Neural cell (in vitro differentiated cells): ENCODE data around the gene ABCB10. TPM values are rescaled to one million over a fixed set of nuclear protein-coding genes. Genes with fewer than 3 reads are reported as not detected.

Experiments used
- H2AFZ ChIP-seq: fragments of 200-600, 300-800 bp; sonication (generic), shearing (Covaris generic); 2 replicates; pipeline ENCODE4 v1.6.0; 2014; ENCODE audit warnings: low read depth, mild to moderate bottlenecking, antibody characterized with exemption, low read length, moderate library complexity
- H3F3A ChIP-seq: fragments of 200-600 bp; shearing (Covaris generic); 2 replicates; pipeline ENCODE4 v1.6.1; 2016; ENCODE audit warnings: mild to moderate bottlenecking, moderate library complexity, mixed read lengths, antibody characterized with exemption, low read length; ENCODE audit not compliant: insufficient read depth, poor library complexity, severe bottlenecking
- H3K27ac ChIP-seq: fragments of 200-600, 300-800 bp; sonication (generic), shearing (Covaris generic); 2 replicates; pipeline ENCODE4 v1.5.1; 2014; ENCODE audit warnings: mild to moderate bottlenecking, low read length, moderate library complexity
- H3K27me3 ChIP-seq: fragments of 300-800, 200-600 bp; sonication (generic), shearing (Covaris generic); 2 replicates; pipeline ENCODE4 v1.6.0; 2014; ENCODE audit warnings: mild to moderate bottlenecking, low read depth, low read length, moderate library complexity; ENCODE audit not compliant: insufficient read depth
- H3K36me3 ChIP-seq: fragments of 300-800, 200-600 bp; sonication (generic), shearing (Covaris generic); 2 replicates; pipeline ENCODE4 v1.5.1; 2014; ENCODE audit warnings: mild to moderate bottlenecking, antibody characterized with exemption, low read length, moderate library complexity; ENCODE audit not compliant: insufficient read depth
- H3K4me2 ChIP-seq: fragments of 300-800, 200-600 bp; sonication (generic), shearing (Covaris generic); 2 replicates; pipeline ENCODE4 v1.6.0; 2014; ENCODE audit warnings: mild to moderate bottlenecking, low read length
- H3K4me3 ChIP-seq: fragments of 300-800, 200-600 bp; sonication (generic), shearing (Covaris generic); 2 replicates; pipeline ENCODE4 v1.5.1; 2014; ENCODE audit warnings: mild to moderate bottlenecking, low read length, moderate library complexity
- H3K79me2 ChIP-seq: fragments of 200-600 bp; shearing (Covaris generic); replicated peaks from 2 replicates; pipeline ENCODE4 v1.6.0; 2014; ENCODE audit warnings: mild to moderate bottlenecking, low read length, moderate library complexity; ENCODE audit not compliant: insufficient read depth
- H3K9ac ChIP-seq: fragments of 300-800, 200-600 bp; sonication (generic), shearing (Covaris generic); 2 replicates; pipeline ENCODE4 v1.6.1; 2016; ENCODE audit warnings: mild to moderate bottlenecking, low read length, mixed read lengths
- H3K9me2 ChIP-seq: fragments of 200-600 bp; shearing (Covaris generic); 2 replicates; pipeline ENCODE4 v1.6.1; 2016; ENCODE audit warnings: mild to moderate bottlenecking, low read length, mixed read lengths; ENCODE audit not compliant: insufficient read depth
- H3K9me3 ChIP-seq: fragments of 200-600, 300-800 bp; sonication (generic), shearing (Covaris generic); 2 replicates; pipeline ENCODE4 v1.6.1; 2016; ENCODE audit warnings: mild to moderate bottlenecking, mixed run types, low read length, moderate library complexity, mixed read lengths
- H4K20me1 ChIP-seq: fragments of 200-600 bp; shearing (Covaris generic); 2 replicates; pipeline ENCODE4 v1.6.1; 2016; ENCODE audit warnings: mild to moderate bottlenecking, mixed run types; ENCODE audit not compliant: insufficient read depth
- CTCF ChIP-seq: fragments of 450-650 bp; IDR thresholded peaks from 2 replicates; pipeline ENCODE4 v1.5.1; 2014; ENCODE audit warnings: antibody characterized with exemption, mild to moderate bottlenecking, moderate library complexity; ENCODE audit not compliant: poor library complexity, severe bottlenecking
- EP300 ChIP-seq: fragments of 450-650 bp; conservative IDR thresholded peaks from 2 replicates; pipeline ENCODE4 v1.6.1; 2014; ENCODE audit warnings: antibody characterized with exemption, mild to moderate bottlenecking, moderate library complexity; ENCODE audit not compliant: poor library complexity, severe bottlenecking
- EZH2 ChIP-seq: fragments of 200-600, 300-800 bp; shearing (Covaris generic), sonication (generic); IDR thresholded peaks from 2 replicates; pipeline ENCODE4 v1.6.1; 2014; ENCODE audit warnings: antibody characterized with exemption, low read length, borderline replicate concordance, mild to moderate bottlenecking; ENCODE audit not compliant: insufficient read depth, poor library complexity, severe bottlenecking
- MXI1 ChIP-seq: fragments of 450-650 bp; conservative IDR thresholded peaks from 2 replicates; pipeline ENCODE4 v1.6.1; 2014; ENCODE audit warnings: antibody characterized with exemption, mild to moderate bottlenecking; ENCODE audit not compliant: poor library complexity, severe bottlenecking
- POLR2AphosphoS5 ChIP-seq: IDR thresholded peaks from 2 replicates; pipeline ENCODE4 v1.6.1; 2012
- RAD21 ChIP-seq: fragments of 450-650 bp; conservative IDR thresholded peaks from 2 replicates; pipeline ENCODE4 v1.6.1; 2014; ENCODE audit warnings: antibody characterized with exemption, mild to moderate bottlenecking, moderate library complexity
- REST ChIP-seq: IDR thresholded peaks from 2 replicates; pipeline ENCODE4 v1.6.1; 2012; ENCODE audit warnings: borderline replicate concordance
- SMC3 ChIP-seq: fragments of 450-650 bp; conservative IDR thresholded peaks from 2 replicates; pipeline ENCODE4 v1.6.1; 2014; ENCODE audit warnings: antibody characterized with exemption, mild to moderate bottlenecking, moderate library complexity; ENCODE audit not compliant: poor library complexity
- TAF1 ChIP-seq: IDR thresholded peaks from 2 replicates; pipeline ENCODE4 v1.6.1; 2012; ENCODE audit warnings: low read depth
- polyA minus RNA-seq: library from RNA; depleted of rRNA, polyadenylated mRNA; stranded (reverse); fragments of >200 nt; gene quantifications from 2 replicates; pipeline ENCODE4 v1.2.3, GENCODE V29; 2014
- polyA plus RNA-seq: library from polyadenylated mRNA; depleted of rRNA; stranded (reverse); fragments of >200 nt; gene quantifications from 2 replicates; pipeline ENCODE4 v1.2.3, GENCODE V29; 2014

Gene ABCB10
- 27.9 and 31.4 TPM in 2 replicates for polyA plus RNA-seq
- 18.9 and 20.9 TPM in 2 replicates for polyA minus RNA-seq

DNA sequence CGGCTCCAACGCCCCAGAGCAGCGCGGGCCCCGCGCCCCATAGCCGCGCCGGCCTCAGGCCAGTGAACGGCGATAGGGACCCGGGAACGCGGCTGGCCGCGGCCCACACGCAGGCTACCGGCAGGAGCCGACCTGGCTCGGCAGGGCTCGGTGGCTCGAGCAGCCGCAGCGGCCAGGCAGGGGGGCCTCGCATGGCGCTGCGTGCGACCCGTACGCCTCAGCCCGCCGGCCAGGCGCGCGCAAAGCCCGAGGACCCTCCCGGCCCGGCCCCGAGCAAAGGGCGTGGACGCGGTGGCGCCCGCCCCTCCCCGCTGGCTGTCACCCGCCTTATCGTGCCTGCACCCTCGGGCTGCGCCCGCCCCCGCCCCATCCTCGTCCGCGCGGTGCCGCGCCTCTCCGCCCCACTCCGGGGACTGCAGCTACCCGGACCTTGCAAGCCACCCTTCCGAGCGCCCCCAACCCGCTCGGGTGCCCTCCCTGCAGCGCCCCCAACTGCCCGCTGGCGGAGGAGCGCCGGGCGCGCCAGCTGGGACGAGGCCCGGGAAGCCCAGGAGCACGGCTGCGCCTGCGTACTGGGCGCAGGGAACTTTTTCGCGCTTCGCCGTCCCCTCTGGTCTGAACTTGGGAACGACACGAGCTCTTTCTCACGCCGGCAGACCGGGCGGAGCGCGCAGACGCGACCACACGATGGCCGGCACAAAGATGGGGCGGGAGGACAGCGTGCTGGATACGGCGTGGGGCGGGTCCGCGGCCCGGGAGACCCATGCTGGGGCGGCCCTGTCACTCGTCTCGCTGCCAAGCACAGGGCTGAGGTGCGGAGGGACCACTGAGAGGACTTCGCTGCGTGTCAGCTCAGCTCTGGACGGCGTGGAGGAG, at the start of gene ABCB10:
ABCB10 (minus strand) TSS at position 248 of the 876 bp plus-strand sequence; CDS start at position 193, 55 bp downstream.
- Histone ChIP-seq H3K4me2 (peak within 1 kb of the TSS; percentile 35), H3K27ac (peak within 1 kb of the TSS; percentile 65)

More for the DNA sequence above, at the start of gene ABCB10:
- no peaks in the 10 kb centered on the region for H4K20me1 ChIP-seq
- peak within 1 kb of the TSS; percentile 84 for H3K4me3 ChIP-seq
- peak; percentile 39 for TF ChIP-seq EP300
- TF ChIP-seq SMC3, result peak; percentile 64
- peak; percentile 42 for TF ChIP-seq TAF1
- peak; percentile 100 for TF ChIP-seq MXI1
- peak; percentile 60 for TF ChIP-seq RAD21
- peak; percentile 44 for TF ChIP-seq REST
- peak; percentile 98 for TF ChIP-seq CTCF
- no peak for TF ChIP-seq EZH2
- peak; percentile 77 for TF ChIP-seq POLR2AphosphoS5
- peaks cover 35% of the 10 kb centered on the region for H3K79me2 ChIP-seq
- H2AFZ ChIP-seq, result peak within 1 kb of the TSS; percentile 34
- no peaks in the 10 kb centered on the region for H3K27me3 ChIP-seq
- H3F3A ChIP-seq, result no peaks in the 10 kb centered on the region
- no peaks in the 10 kb centered on the region for H3K9me3 ChIP-seq
- H3K9me2 ChIP-seq, result no peaks in the 10 kb centered on the region
- peak within 1 kb of the TSS; percentile 73 for H3K9ac ChIP-seq
- H3K36me3 ChIP-seq, result no peaks in the 10 kb centered on the region
